B cell (primary cell): ENCODE results near the gene HIGD2B.
"Not testable (repeated sequence)": the region's sequence is repeated elsewhere in the genome, so short reads cannot be mapped to it uniquely, and the experiment has no call there.

ENCODE experiments used
- CTCF ChIP-seq: fragments of 200-600 bp; IDR thresholded peaks from one replicate; pipeline ENCODE4 v1.8.0; 2022; ENCODE audit warnings: antibody characterized with exemption, mild to moderate bottlenecking
- EZH2 ChIP-seq: IDR thresholded peaks from 2 replicates; pipeline ENCODE4 v1.6.1; 2012; ENCODE audit warnings: borderline replicate concordance, low read depth, mild to moderate bottlenecking, moderate library complexity, low read length; ENCODE audit not compliant: insufficient read depth, poor library complexity, severe bottlenecking

DNA sequence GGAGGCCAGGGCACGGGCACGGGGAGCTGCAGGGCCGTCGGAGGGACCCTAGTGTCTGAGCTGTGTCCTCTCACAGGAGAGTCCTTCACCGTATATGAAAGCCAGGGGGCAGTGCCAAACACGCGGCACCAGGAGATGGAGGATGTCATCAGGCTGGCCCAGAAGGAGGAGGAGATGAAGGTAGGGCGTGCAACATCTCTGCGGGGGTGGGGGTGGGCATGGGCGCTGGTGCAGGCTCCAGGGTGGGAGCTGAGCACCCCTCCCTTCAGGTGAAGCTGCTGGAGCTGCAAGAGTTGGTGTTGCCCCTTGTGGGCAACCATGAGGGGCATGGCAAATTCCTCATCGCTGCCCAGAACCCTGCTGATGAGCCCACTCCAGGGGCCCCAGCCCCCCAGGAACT lies 20.3 kb downstream of the HIGD2B start:
- not testable (repeated sequence) for TF ChIP-seq CTCF, EZH2
